SKM-1 (cell line): ENCODE measurements around the gene DCLRE1C.
"Not testable (repeated sequence)": the region's sequence is repeated elsewhere in the genome, so short reads cannot be mapped to it uniquely, and the experiment has no call there.

ENCODE experiments used
- DNase-seq: peaks from one replicate; lab custom pipeline; 2025; ENCODE audit not compliant: unreplicated experiment; lab: John Stamatoyannopoulos, UW

Gene DCLRE1C

GRCh38 chr10:14889318-14889717, 64.6 kb downstream of the DCLRE1C start:
- no peak for DNase-seq

- DNase-seq: no peak
These were observed 69.8 kb downstream of the DCLRE1C start for GRCh38 chr10:14884082-14884481.

GRCh38 chr10:14880229-14880628, 73.7 kb downstream of the DCLRE1C start:
- DNase-seq: no peak

DNA sequence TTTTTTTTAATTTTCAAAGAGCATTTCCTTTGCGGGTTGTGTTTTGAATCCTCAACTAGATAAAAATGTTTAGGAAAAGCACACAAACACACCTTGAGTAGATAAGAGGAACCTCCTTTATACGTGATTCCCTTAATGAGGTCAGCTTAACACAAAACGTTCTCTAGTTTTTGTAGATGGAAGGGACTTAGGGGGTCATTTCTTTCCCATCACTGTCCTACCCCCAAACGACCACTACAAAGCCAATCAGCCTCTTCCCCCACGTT, 74.0 kb downstream of the DCLRE1C start:
- DNase-seq: no peak

- DNase-seq: no peak
These were observed 74.6 kb downstream of the DCLRE1C start for GRCh38 chr10:14879124-14879927.

DNA sequence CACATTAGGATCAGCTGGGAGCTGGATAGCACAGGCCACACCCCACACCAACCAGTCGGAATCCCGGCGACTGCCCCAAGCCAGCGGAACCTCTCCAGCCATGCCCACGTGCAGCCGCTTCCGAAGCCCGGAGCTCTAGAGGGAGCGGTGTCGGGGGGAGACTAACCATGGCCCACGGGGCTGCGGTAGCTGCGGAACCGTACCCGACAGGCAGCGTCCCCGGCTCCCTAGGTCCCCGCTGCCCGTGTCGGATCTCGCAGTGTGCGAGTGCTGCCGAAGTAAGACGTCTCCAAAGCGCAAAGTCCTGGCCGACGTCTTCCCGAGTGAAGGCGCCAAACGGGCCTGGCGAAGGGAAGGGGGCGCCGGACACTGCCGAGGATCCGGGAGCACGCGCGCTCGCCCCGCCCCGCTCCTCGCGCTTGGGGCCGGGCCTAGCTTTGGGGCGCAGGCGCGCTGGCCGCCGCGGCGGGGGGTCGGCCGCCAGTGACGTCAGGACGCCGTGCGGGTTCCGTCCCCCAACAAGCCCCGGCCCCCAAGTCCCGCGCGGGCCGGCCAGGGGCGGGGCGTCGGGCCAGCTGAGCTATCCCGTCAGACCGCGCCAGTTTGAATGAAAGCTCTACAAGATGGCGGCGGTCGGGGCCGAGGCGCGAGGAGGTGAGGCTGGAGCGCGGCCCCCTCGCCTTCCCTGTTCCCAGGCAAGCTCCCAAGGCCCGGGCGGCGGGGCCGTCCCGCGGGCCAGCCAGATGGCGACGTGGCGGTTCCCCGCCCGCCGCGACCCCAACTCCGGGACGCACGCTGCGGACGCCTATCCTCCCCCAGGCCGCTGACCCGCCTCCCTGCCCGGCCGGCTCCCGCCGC, 75.4 kb downstream of the DCLRE1C start, which contains the start of gene SUV39H2:
TSS of gene SUV39H2 (plus strand) at position 601 of the 858 bp plus-strand sequence. CDS start at position 624, 23 bp downstream.
- peak; percentile 31 for DNase-seq

DNA sequence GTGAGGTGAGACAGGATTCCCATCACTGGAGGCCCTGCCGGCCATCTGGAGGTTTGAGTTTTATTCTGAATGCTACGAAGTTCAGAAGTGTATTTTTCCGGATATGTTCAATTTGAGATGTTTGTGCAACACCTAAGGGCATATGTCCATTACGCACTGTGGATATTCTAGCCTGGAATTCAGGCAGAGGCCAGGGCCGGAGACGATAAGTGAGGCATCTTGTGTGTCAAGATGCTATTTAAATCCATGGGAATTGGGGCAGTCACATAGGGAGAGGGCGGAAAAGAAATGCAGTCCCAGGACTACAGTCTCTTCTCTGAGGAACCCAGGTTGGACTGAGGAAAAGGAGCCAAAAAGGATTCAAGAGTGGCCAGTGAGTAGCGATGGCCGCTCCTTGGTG, 77.1 kb downstream of the DCLRE1C start:
- DNase-seq: no peak

DNA sequence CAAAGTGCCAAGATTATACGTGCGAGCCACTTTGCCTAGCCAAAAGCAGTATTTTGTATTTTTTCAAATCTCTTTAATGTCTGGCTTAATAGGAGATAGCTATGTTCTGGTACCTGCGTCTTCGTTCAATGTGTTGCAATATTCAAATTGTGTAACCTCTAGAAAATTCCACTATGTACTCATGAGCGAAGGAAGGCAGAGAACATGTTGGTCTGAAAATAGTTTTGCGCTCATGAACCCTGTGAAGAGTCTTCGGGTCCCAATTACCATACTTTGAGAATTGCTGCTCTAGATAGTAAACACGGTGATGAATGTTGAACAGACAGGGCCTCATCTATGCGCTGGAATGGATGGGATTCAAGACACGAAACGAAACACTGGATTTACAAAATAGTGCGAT, 78.0 kb downstream of the DCLRE1C start:
- DNase-seq: no peak

- no peak for DNase-seq
These were observed 80.7 kb downstream of the DCLRE1C start for GRCh38 chr10:14873090-14873760.

- DNase-seq: not testable (repeated sequence)
These were observed 89.0 kb downstream of the DCLRE1C start for GRCh38 chr10:14864871-14865270.

- DNase-seq: not testable (repeated sequence)
These were observed 89.4 kb downstream of the DCLRE1C start for GRCh38 chr10:14864466-14864865.

- no peak for DNase-seq
These were observed 93.1 kb downstream of the DCLRE1C start for GRCh38 chr10:14860791-14861190.

DNA sequence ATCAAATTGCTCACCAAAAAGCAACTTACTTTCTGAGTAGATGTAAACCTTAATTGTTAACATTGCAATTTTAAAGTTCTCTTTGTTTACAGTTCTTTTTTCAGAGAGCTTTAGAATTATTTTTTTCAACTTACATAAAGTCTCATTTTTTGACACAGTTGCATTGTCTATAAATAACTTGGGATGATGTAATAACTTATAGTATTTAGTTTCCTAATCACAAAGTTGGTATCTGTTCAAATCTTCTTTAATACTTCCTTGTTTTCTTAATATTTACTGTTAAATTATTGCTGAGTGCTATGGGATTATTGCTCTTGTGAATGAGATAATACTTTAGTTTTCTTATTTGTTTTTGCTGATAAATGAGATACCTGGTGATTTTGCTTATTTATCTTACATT, 94.1 kb downstream of the DCLRE1C start:
- DNase-seq: no peak

DNA sequence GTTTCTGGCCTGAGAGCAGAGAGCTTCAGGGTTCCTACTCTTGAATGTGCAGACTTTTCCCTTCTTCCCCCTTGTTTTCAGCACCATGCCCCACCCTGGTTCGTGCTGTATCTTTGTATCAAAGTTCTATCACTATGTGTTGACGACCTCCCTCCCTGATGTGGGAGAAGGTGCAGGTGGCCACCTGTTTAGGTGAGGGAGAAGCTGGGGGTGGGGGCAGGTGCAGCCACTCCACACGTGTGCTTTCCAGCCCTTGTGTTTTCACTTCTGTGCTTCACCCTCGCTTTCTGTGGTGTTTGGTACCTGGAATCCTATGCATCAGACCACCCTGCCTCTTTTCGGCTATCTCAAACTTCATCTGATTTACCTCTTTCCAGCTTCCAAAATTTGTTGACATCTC, 94.9 kb downstream of the DCLRE1C start:
- DNase-seq: no peak

DNA sequence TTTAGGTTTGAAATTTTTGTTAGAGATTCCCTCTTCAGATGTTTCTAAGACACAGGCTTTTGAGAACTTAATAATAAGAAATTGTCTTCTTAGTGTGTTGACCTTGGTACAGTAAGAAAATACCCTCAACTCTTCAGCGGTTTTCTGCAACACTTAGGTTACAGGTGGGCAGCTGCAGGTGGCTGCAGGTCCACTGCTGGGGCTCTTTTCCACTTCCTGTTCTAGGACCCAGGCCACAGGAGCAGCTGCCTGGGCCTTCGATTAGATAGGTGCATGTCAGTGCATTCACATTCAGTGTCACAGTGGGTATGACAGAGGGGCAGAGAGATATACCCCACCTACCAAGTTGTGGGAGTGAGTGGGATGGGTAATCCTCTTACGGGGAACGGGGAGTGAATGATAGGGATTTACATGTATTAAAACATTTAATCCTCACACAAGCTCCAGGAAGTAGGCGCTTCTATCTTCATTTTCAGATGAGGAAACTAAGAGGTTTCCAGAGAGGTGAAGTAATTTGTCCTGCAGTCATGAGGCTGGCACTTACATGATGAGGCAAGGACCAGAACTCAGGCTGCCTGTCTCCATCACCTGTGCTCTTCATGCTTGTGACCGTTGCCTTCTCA, 95.4 kb downstream of the DCLRE1C start:
- DNase-seq: no peak

DNA sequence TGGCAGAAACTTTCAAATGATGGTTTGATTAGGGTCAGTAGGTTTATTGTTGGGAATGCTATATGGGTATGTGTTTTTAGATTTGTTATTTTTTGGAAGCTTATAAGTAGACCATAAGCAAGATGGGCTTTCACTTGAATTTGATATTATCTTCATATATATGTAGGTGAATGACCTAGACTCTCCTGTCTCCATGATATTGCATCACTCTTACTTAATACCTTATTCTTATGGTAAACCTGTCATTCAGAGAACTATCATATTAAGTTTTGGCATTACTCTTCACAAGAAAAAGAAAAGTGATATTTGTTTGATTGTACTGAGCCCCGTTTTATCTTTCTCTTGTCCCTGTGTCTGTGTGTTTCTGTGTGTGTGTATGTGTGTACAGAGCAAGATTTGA, 98.4 kb downstream of the DCLRE1C start:
- DNase-seq: no peak

GRCh38 chr10:14852236-14852635, 101.7 kb downstream of the DCLRE1C start:
- DNase-seq: no peak
